WERI-Rb-1 (cell line): ENCODE measurements around the gene EIF2B2.

ENCODE experiments used
- DNase-seq: peaks from one replicate; pipeline ENCODE4 v3.0.0-alpha.2; 2020
- H3K27ac ChIP-seq: fragments of 250-450 bp; sonication (Bioruptor Pico); 2 replicates; pipeline ENCODE4 v1.5.1; 2020; ENCODE audit warnings: mild to moderate bottlenecking, moderate library complexity
- H3K27me3 ChIP-seq: fragments of 250-450 bp; sonication (Bioruptor Pico); 2 replicates; pipeline ENCODE4 v1.5.1; 2021; ENCODE audit warnings: mild to moderate bottlenecking, low read depth, moderate library complexity; ENCODE audit not compliant: insufficient read depth, severe bottlenecking
- H3K36me3 ChIP-seq: fragments of 250-450 bp; sonication (Bioruptor Pico); 2 replicates; pipeline ENCODE4 v1.5.1; 2020; ENCODE audit warnings: mild to moderate bottlenecking, moderate library complexity
- H3K4me3 ChIP-seq: 2 replicates; pipeline ENCODE4 v1.5.1; 2011; ENCODE audit warnings: low read depth, mild to moderate bottlenecking, control low read depth, low read length
- H3K9me3 ChIP-seq: fragments of 250-450 bp; sonication (Bioruptor Pico); 2 replicates; pipeline ENCODE4 v1.5.1; 2021; ENCODE audit warnings: mild to moderate bottlenecking, moderate library complexity; ENCODE audit not compliant: severe bottlenecking
- TF ChIP-seq, protein P1 (sequence below): IDR thresholded peaks from 2 replicates; pipeline ENCODE4 v1.5.1; 2011; ENCODE audit warnings: low read depth, mild to moderate bottlenecking, control low read depth, inconsistent platforms, low read length

The EIF2B2 gene

DNA sequence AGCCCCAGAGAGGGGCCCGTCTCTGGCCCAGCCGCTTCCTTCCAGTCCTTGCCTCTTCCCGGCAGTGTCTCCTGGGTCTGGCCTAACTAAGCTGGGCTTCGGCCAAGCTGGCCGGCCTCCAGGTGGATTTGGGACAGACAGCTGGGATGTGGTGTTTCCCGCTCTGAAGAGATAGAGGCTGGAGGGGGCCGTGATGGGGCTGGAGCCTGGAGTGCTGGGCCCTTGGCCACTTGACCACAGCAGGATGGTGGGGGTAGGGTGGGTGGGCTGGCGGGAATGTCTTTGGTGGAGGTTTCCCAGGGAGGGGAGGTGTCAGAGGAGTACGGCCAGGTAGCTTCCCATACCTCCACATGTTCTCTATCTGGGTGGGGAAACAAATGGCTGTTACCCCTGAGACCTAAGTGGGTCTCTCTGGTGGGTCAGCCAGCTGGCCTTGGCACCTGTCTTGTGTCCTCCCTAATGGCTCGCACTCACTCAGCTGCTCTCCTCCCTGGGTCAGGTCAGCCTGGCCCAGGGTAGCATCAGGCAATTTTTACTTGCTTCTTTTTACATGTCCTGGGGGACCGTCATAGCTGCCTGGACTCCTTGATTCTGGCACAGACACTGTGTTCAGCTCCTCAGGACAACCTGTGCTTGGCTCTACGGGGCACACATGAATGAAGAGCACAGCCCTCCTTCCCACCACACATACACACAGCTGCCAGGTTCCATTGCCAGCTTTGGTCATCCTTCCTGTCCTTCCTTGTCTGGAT is 27.5 kb upstream of the EIF2B2 start:
- Histone ChIP-seq H3K27ac (no peak overlapping the region), H3K27me3 (no peaks in the 10 kb centered on the region), H3K4me3 (no peak overlapping the region), H3K36me3 (no peaks in the 10 kb centered on the region), H3K9me3 (no peaks in the 10 kb centered on the region)
- TF ChIP-seq, protein P1, sequence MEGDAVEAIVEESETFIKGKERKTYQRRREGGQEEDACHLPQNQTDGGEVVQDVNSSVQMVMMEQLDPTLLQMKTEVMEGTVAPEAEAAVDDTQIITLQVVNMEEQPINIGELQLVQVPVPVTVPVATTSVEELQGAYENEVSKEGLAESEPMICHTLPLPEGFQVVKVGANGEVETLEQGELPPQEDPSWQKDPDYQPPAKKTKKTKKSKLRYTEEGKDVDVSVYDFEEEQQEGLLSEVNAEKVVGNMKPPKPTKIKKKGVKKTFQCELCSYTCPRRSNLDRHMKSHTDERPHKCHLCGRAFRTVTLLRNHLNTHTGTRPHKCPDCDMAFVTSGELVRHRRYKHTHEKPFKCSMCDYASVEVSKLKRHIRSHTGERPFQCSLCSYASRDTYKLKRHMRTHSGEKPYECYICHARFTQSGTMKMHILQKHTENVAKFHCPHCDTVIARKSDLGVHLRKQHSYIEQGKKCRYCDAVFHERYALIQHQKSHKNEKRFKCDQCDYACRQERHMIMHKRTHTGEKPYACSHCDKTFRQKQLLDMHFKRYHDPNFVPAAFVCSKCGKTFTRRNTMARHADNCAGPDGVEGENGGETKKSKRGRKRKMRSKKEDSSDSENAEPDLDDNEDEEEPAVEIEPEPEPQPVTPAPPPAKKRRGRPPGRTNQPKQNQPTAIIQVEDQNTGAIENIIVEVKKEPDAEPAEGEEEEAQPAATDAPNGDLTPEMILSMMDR = no peak
- DNase-seq = no peak

DNA sequence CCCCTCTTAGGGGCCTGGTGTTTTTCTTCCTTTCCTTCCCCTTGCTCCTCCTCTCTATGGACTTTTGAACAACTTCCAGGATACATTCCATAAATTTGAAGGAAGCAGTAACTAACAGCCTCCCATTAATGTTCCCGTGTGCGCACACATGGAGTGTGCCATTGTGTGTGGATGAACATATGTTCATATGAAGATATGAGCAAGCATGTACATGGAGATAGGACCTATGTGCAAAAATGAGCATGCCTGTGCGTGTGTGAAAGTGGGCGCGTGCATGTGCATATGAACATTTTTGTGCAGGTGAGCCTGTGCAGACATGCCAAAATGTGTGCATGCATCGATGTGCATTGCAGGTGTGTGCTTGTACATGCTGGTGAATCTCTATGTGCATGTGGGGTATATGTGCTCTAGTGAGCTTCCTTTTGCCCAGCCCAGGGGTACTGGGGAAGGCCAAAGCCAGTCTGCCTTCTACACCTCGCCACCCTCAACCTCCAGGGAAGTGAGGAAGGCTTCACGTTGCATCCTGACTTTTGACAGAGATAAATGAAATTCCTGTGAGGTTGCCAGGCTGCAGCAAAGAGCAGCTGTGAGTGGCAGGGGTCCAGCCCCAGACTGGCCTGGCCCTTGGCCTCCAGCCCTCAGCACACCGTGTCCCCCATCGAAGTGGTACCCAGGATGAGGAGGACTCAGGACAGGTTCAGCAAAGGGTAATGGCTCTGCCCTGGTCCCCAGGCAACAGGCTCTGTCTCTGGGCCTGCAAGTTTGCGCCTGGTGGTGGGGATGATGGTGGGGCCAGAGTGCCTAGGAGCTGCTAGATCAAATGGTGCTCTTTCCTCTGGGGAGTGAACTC is 26.2 kb upstream of the EIF2B2 start:
- TF ChIP-seq, protein P1 = no peak
- Histone ChIP-seq H3K27ac (no peak overlapping the region), H3K9me3 (no peaks in the 10 kb centered on the region), H3K27me3 (no peaks in the 10 kb centered on the region), H3K36me3 (no peaks in the 10 kb centered on the region), H3K4me3 (no peak overlapping the region)
- DNase-seq = no peak

DNA sequence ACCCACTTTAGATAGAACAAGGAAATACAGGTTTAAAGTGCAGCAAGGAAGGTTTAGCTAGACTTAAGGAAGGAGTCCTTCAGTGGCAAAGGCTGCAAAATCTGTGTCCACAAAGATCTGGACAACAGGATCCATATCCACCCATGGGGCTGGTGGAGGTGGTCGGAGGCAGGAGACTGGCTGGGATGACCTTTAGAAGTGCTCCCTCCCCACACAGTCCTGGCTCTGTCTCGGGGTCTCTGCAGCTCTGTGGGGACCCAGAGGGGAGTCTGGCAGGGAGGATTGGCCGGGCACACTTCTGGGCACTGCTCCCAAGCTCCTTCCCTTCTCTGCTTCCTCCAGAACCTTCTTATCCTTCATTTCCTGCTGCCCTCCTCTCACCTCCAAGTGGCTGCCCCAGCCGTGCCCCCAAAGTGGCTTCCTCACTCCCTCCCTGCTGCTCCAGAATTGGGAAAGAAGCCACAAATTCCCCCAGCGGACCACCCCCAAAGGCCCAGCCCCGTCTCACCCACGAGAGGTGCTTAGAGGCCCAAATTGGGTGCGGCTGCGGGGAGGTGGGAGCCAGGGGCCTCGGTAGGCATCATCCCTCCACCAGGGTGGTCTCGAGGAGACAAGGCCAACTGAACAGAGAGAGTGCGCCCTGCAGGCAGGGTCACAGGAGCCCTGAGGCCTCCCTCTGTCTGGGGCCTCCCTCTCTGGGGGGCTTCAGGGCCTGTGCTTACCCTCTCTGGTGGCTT is 25.4 kb upstream of the EIF2B2 start:
- H3K36me3 ChIP-seq = no peaks in the 10 kb centered on the region
- DNase-seq = no peak
- no peaks in the 10 kb centered on the region for H3K27me3 ChIP-seq
- TF ChIP-seq, protein P1 = no peak
- H3K9me3 ChIP-seq = no peaks in the 10 kb centered on the region
- no peak overlapping the region for H3K27ac ChIP-seq
- H3K4me3 ChIP-seq = no peak overlapping the region

- no peak overlapping the region for H3K27ac ChIP-seq
- TF ChIP-seq, protein P1 = no peak
- DNase-seq = no peak
Measured at GRCh38 chr14:74977901-74978385, 24.8 kb upstream of the EIF2B2 start.

DNA sequence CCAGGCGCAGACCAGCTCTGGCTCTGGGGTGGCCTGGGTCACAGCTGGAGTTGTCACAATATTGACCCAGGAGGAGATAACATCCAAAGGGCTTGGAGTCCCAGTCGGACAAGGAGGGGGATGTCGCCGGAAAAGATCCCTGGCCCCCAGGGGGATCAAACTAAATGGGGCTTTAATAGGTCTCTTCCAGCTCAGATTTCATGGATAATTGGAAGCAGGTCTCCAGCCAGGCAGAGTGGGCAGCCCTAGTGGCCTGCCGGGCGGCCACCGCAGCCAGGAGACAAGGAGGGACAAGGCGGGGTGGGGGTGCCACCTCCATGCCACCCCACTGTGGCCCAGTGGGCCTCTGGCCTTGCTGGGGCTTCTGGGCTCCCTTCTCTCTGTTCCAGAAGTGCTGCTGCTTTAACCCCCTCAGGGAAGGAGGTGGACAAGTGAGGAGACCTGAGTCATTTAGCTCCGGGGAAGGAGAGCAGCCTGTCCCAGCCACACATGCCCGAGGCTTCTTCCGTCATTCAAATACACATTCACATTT is 24.2 kb upstream of the EIF2B2 start:
- no peak overlapping the region for H3K27ac ChIP-seq
- TF ChIP-seq, protein P1 = no peak
- no peak for DNase-seq
- H3K27me3 ChIP-seq = no peaks in the 10 kb centered on the region
- no peaks in the 10 kb centered on the region for H3K9me3 ChIP-seq
- no peak overlapping the region for H3K4me3 ChIP-seq
- H3K36me3 ChIP-seq = no peaks in the 10 kb centered on the region

More at GRCh38 chr14:74977901-74978385, 24.8 kb upstream of the EIF2B2 start:
- no peaks in the 10 kb centered on the region for H3K27me3 ChIP-seq
- no peaks in the 10 kb centered on the region for H3K9me3 ChIP-seq
- H3K36me3 ChIP-seq = no peaks in the 10 kb centered on the region
- no peak overlapping the region for H3K4me3 ChIP-seq
